BJ (cell line): Measurements from ENCODE around the gene SAMD14. TPM values are rescaled to one million over a fixed set of nuclear protein-coding genes. Genes with fewer than 3 reads are reported as not detected.

Experiments used
- CTCF ChIA-PET: fragments of 350-600 bp; formaldehyde crosslinking; extraction: SDS; loops from one replicate; lab custom pipeline; 2021; ENCODE audit warnings: antibody characterized with exemption, inconsistent platforms; lab: Yijun Ruan, JAX
- POLR2A ChIA-PET: fragments of 300-600 bp; sonication (Branson Sonifier 250); formaldehyde crosslinking; extraction: SDS; loops from one replicate; lab custom pipeline; 2021; ENCODE audit warnings: antibody characterized with exemption; lab: Charles Lee
- DNase-seq: peaks from one replicate; pipeline ENCODE4 v3.0.0-alpha.2; 2011; ENCODE audit warnings: low read depth
- H3K27me3 ChIP-seq: 2 replicates; pipeline ENCODE4 v1.6.0; 2011; ENCODE audit warnings: low read length; ENCODE audit not compliant: control insufficient read depth, insufficient read depth
- H3K36me3 ChIP-seq: 2 replicates; pipeline ENCODE4 v1.5.1; 2011; ENCODE audit warnings: low read length; ENCODE audit not compliant: control insufficient read depth, insufficient read depth
- H3K4me3 ChIP-seq: 2 replicates; pipeline ENCODE4 v1.5.1; 2011; ENCODE audit warnings: low read depth, mild to moderate bottlenecking, control low read depth, low read length
- polyA plus RNA-seq: library from polyadenylated mRNA; depleted of rRNA; stranded (reverse); fragments of >200 nt; gene quantifications from 2 replicates; pipeline ENCODE4 v1.2.3, GENCODE V29; 2011
- TF ChIP-seq, protein P1 (sequence below): IDR thresholded peaks from 2 replicates; pipeline ENCODE4 v1.5.1; 2011; ENCODE audit warnings: low read depth, mild to moderate bottlenecking, control low read depth, inconsistent platforms, low read length, moderate library complexity; ENCODE audit not compliant: insufficient read depth

SAMD14 gene
- polyA plus RNA-seq, 1 experiment: 5.3 TPM

DNA sequence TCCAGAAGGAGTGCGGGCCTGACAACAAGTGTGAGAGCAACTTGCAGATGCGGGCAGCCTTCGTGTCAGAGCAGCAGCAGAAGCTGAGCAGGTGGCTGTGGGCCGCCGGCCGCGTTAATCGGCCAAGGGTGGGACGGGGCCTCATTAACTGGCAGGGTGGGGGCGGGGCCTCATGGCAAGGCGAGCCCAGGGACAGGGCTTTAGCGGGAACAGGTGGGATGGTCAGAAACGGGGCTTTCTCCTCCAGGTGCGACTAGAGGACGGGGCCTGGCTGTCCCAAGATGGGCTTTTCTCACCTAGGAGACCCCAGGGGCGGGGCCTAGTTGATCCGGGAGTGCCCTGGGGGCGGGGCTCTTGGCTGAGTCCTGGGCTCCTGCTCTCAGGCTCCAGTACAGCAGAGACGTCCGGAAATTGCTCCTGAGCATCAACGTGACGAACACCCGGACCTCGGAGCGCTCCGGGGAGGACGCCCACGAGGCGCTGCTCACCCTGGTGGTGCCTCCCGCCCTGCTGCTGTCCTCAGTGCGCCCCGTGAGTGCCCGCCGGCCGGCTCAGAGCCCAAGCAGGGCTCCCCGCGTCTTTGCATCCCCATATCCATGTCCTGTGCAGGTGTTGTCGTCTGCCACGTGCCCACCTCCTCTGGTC lies 53.2 kb downstream of the SAMD14 start:
- ChIA-PET POLR2A (no interaction called here), CTCF (interaction anchor here (1.2 to 5.0 kb wide), 5 partner anchors 11 to 48 kb away, joined by 3 to 35 read pairs (median 7); no protein-coding TSS in a partner anchor)
- H3K4me3 ChIP-seq: no peak overlapping the region
- H3K27me3 ChIP-seq: no peaks in the 10 kb centered on the region
- TF ChIP-seq, protein P1, sequence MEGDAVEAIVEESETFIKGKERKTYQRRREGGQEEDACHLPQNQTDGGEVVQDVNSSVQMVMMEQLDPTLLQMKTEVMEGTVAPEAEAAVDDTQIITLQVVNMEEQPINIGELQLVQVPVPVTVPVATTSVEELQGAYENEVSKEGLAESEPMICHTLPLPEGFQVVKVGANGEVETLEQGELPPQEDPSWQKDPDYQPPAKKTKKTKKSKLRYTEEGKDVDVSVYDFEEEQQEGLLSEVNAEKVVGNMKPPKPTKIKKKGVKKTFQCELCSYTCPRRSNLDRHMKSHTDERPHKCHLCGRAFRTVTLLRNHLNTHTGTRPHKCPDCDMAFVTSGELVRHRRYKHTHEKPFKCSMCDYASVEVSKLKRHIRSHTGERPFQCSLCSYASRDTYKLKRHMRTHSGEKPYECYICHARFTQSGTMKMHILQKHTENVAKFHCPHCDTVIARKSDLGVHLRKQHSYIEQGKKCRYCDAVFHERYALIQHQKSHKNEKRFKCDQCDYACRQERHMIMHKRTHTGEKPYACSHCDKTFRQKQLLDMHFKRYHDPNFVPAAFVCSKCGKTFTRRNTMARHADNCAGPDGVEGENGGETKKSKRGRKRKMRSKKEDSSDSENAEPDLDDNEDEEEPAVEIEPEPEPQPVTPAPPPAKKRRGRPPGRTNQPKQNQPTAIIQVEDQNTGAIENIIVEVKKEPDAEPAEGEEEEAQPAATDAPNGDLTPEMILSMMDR: no peak
- peaks cover 75% of the 10 kb centered on the region for H3K36me3 ChIP-seq
- DNase-seq: no peak

DNA sequence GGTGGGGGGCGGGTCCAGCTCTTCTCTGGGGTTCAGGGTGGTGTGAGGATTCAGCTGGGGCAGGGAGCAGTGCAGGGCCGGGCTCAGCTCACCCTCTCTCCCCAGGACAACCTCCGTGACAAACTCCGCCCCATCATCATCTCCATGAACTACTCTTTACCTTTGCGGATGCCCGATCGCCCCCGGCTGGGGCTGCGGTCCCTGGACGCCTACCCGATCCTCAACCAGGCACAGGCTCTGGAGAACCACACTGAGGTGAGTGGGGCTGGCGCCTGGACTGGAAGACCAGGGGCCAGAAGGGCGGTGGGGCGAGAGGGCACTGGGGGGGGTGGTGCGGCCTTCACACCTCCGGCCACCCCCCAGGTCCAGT lies 53.8 kb downstream of the SAMD14 start:
- POLR2A ChIA-PET: no interaction called here
- TF ChIP-seq, protein P1: no peak
- no peak overlapping the region for H3K4me3 ChIP-seq
- no peaks in the 10 kb centered on the region for H3K27me3 ChIP-seq
- DNase-seq: no peak
- H3K36me3 ChIP-seq: peaks cover 76% of the 10 kb centered on the region
- CTCF ChIA-PET: interaction anchor here (1.2 to 5.0 kb wide), 3 partner anchors 11 to 36 kb away, joined by 3 to 35 read pairs (median 7); no protein-coding TSS in a partner anchor

DNA sequence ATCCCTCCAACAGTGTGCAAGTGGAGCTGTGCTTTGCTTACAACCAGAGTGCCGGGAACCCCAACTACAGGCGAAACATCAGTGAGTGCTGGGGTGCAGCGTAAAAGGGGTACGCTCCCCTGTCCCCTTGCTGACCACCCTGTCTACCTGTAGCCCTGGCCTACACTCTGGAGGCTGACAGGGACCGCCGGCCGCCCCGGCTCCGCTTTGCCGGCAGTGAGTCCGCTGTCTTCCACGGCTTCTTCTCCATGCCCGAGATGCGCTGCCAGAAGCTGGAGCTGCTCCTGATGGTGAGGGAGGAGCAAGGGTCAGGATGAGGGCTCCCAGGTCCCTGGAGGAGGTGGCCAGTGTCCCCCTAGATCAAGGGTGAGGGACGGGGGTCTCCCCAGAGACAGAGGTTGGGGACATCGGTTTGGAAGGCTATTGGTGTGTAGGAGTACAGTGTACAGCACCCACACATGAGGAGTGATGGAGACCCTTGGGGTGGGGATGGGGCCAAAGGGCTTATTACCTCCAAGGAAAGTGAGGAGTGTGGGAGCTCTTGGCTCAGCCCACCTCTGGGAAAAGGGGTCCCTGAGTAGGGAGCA lies 54.4 kb downstream of the SAMD14 start:
- CTCF ChIA-PET: interaction anchor here (0.9 to 5.0 kb wide), 4 partner anchors 11 to 36 kb away, joined by 3 to 35 read pairs (median 5); no protein-coding TSS in a partner anchor
- peaks cover 75% of the 10 kb centered on the region for H3K36me3 ChIP-seq
- no peak overlapping the region for H3K4me3 ChIP-seq
- POLR2A ChIA-PET: no interaction called here
- no peak for DNase-seq
- TF ChIP-seq, protein P1: no peak
- no peaks in the 10 kb centered on the region for H3K27me3 ChIP-seq

DNA sequence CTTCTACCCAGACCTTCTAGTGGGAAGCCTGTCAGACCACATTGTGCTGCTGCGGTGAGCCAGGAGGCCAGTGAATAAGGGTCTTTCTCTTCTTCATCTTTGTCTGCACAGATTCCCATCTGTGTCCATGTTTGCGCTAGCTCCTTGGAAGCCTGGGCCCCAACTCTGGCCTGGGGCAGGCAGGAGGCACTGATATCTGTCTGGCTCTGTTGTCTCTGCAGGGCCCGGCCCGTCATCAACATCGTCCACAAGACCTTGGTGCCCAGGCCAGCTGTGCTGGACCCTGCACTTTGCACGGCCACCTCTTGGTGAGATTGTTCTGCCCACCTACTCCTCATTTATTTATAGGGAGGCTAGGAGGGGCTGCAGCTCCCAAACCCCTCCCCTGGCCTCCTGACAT lies 55.7 kb downstream of the SAMD14 start:
- ChIA-PET POLR2A (no interaction called here), CTCF (interaction anchor here (1.0 to 5.0 kb wide), 3 partner anchors 13 to 47 kb away, joined by 3 to 35 read pairs (median 9); no protein-coding TSS in a partner anchor)
- peaks cover 69% of the 10 kb centered on the region for H3K36me3 ChIP-seq
- DNase-seq: no peak
- H3K27me3 ChIP-seq: no peaks in the 10 kb centered on the region
- TF ChIP-seq, protein P1: no peak
- no peak overlapping the region for H3K4me3 ChIP-seq

DNA sequence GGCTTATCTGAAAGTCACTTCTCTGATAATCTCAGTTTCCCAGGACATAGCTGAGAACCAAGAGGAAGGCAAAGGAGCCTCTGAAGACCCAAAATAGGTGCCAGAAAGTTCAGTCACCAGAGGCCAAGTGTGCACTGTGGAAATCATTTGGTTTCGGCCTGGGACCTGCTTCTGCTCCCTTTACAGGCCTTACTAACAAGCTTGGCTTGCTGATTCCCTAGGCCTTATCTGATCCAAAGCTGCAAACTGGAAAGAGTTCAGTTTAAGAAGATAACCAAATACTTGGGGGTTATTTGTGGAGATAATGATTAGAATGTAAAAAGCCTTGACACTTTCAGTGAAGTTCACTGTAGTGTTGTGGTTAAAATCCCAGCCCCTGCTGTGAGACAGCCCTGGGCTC lies 57.0 kb downstream of the SAMD14 start:
- TF ChIP-seq, protein P1: no peak
- Histone ChIP-seq H3K4me3 (no peak overlapping the region), H3K27me3 (no peaks in the 10 kb centered on the region), H3K36me3 (peaks cover 64% of the 10 kb centered on the region)
- no peak for DNase-seq
- ChIA-PET POLR2A (no interaction called here), CTCF (interaction anchor here (0.6 to 5.0 kb wide), 4 partner anchors 14 to 951 kb away, joined by 3 to 35 read pairs (median 6); no protein-coding TSS in a partner anchor)
